GM18909 (cell line): ENCODE measurements around the gene TBCEL.
"Not testable (repeated sequence)": the region's sequence is repeated elsewhere in the genome, so short reads cannot be mapped to it uniquely, and the experiment has no call there.

Source experiments
- ATAC-seq: cut with Tn5 transposase; IDR thresholded peaks from one replicate; pipeline ENCODE4 v1.9.1; 2021; ENCODE audit warnings: mild to moderate bottlenecking; ENCODE audit not compliant: unreplicated experiment, poor library complexity

The TBCEL gene

DNA sequence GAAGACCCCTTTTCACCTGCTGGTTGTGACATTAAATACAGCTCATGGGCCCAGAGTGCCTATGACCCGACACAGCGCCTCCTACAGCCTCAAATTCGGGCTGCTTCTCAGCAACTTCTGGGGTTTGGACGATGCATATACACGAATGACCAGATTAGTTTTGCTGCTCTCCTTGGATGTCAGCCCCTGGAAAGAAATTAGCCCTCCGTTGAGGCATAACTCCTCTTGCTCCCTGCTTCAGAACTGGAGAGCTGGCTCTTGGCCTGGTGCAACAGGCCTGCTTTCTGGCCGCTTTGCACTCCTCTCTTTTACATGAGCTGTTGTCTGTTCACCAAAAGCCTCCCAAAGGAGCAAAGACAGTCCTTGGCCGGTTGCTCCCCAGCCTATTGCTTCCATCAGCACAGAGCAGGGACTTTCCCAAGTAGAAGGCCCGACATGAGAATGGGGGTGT, 80.4 kb downstream of the TBCEL start:
- no peak for ATAC-seq

DNA sequence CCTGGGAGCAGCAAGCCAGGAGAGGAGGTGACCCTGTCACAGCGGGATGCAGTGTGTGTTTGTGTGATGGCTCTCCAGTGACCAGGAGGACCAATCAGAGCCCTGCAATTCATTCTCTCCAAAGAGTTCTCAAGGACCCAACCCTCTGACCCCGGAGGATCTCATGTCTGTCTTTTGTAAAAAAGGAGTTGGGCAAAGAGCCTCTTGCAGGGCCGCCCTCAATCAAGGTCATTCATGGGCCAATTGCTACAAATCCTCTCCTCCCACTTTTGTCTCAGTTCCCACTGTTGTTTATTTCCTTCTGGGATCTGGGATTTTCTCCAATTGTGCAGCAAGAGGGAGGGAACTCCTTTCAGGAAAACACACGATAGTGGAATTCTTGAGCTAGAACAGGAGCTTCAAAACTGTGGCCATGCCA, 81.2 kb downstream of the TBCEL start:
- ATAC-seq, result no peak

DNA sequence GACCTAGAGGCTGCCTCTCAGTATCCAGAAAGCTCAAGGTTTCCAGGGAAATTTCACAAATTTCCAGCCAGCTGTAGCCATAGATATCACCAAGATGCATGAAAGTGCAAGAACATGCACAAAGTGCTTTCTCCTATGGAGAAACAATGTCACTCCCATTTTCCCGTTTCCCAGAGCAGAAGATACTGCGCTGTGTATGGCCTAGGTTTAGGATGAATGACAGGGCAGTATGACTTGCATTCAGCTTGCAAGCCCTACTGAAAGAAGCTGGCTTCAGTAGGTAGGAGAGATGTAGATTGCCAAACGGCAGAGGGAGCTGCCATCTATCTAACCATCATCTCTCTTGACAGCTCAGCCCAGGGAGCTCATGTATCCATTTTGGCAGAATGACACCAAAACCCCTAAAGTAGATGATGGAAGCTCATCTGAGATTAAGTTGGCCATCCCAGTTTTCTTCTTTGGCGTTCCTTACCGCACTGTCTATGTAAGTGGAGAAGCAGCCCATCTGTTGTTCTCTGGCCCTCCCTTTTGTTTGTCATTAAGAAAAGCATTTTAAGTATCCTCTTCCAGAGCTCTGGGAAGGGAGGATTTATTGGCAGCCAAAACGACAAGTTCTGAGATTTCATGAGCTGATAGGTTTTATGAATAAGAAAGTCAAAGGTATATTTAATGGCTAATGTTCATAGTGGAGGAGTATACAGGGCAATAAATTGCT, 81.7 kb downstream of the TBCEL start:
- no peak for ATAC-seq

DNA sequence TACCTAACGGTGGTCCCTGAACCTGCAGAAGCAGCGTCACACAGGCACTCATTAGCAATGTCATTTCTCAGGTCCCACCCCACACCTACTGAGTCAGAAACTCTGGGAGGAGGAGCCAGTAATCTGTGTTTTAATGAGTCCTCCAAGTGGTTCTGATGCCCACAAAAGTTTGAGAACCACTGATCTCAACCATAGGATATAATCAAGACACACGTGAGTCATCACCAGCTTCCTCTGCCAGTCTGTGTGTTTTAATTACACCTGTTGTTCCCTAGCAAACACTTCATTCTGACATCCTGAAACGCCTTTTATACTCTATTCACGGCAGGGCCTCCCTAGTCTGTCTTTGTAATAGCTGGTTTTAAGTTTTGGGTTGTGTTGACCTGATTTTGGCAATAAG, 82.9 kb downstream of the TBCEL start:
- ATAC-seq, result no peak

DNA sequence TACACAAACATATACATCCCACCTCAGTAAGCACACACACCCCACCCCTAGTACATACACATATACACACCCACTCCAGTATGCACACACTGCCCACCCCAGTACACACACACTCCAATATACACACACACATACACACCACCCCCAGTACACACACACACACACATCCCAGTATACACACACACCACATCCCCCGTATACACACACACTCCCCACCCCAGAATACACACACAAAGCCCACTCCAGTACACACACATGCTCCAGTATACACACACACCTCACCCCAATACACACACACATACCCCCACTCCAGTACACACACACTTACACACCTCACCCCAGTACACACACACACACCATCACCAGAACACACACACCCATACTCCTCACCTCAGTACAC, 84.5 kb downstream of the TBCEL start:
- no peak for ATAC-seq

DNA sequence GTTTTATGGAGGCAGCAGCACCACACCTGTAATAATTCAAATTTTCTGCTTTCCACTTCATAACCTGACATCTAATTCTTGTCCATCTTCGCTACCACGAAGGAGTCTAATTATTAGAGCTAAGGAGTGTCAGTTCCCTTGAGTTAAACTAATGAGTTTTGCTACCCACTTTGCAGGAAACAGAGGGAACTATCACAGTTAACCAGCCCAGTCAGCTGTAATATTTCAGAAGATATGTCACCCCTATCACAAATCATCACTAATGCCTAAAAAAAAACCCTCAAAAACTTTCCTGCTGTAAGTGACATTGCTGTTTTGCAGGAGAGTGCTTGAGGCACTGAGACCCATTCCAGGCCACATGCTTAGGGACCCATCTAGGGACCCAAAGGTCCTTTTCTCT, 85.6 kb downstream of the TBCEL start:
- no peak for ATAC-seq

DNA sequence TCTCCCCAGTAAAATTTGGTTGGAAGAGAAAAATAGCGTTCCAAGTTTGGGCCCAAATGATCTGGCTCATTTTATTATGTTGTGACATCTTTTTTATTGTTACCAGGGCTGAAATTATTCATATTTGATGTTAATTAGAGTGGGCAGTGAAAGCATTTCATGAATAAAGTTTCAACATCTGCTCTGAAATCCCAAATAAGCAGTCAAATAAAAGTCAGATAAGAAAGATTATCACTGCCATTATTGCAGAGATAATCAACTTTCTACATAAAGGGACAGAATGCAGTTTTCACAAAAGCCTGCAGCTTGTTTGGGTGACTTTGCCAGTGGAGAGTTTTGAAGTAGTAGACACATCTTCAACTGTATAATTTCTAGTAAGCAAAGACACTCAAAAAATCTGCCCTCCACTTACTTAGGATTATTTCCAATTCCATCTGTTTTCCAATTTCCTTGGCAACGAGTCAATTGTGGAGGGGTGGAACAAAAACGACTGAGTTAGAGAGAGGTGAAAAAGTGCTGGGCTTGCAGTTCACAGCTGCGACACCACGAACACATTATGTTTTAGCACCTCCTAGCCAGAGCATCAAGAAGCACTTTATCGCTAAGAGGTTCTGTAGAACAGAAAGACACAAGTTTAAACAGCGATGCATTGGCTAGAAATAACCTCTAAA, 86.1 kb downstream of the TBCEL start:
- no peak for ATAC-seq

DNA sequence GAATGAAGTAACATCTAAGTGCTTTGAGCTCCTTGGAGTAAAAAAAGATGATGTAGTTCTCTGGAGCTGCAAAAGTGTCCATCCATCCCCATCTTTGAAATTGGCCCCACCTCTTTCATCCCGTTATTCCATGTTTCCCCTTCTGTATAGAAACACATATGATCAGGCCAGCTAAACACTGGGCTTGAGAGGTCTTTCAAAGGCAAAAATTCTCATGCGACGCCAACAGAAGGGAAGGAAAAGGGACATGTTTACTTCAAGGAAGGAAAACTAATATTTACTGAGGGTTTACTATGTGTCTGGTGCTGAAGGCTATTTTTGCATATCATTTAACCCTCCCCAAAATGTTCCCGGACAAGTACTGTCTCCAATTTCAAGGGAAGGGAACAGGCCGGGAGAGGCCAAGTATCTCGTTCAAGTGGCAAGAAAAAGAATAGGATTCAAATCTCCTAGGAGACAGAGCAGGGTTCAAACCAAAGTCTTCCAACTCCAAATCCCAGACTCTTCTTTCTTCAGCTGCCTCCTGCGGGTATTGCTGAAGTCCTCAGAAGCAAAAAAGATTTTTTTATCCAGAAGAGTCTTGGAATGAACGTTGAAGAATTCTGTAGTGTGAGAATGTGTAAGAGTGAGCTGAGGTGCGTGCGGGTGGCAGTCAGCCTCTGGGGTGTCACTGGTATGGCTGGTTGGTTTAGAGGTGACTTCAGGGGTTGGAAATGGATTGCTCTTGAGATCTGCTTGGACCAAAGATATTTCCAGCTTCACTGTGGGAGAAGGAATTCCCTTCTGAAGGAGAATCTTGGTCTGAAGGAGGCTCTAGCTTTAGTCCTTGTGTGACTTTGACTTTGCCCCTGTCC, 87.2 kb downstream of the TBCEL start:
- ATAC-seq, result no peak

DNA sequence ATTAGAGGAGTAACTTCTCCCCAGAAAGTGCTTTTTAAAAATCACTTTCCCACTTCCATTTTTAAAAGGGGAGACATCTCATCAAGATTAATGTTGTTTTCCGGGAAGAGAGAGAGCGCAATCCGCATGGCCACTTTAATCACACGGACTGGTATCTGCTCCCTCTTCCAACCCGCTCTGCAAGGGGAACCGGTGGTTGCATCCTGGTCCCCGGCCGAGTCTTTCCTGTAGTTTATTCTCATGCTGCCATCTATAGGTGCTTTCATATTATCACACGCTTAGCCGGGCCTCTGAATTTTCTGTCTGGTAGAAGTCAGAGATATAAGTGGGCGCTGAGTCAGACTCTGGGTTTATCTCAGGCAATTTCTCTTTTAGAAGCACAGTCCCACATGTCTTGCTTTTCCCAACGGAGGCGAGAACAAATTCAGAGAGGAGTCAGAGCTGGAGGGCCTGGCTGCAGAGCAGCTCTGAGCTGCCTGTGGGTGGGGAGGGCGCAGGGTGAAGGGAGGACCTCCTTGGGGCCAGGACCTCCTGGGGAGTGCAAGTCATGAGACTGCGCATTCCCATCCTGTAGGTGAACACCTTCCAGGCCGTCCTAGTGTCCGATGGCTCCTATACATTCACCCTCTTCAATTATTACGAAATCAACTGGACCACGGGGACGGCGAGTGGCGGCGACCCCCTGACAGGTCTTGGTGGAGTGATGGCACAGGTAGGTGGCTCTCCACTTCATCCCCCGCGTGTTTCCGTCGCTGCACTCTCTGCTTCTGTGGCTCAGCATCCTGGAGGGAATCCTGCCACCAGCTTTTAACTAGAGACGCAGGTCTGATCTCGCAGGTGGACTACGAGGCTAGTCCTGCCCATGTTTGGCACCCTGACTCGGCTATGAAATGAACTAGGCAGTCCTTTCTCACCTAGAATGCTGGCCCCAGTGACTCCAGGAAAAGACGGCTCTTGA, 88.9 kb downstream of the TBCEL start:
- ATAC-seq, result no peak

DNA sequence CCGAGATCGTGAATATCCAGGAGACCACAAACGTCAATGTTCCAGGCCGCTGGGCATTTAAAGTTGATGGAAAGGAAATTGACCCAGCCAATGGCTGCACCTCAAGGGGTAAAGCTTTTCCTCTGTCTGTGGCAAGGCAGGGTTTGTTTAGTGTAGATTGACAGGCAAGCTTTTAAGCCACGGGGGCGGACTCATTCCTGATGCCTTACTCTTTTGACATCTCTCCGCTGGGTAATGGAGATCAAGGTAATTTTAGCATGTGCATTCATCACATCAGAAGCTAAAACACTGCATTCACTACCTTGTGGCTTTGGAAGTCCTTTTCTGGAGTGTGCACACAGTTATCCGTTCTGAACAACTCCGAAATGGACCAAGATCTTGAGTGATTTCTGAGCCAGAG, 89.7 kb downstream of the TBCEL start:
- ATAC-seq, result no peak

DNA sequence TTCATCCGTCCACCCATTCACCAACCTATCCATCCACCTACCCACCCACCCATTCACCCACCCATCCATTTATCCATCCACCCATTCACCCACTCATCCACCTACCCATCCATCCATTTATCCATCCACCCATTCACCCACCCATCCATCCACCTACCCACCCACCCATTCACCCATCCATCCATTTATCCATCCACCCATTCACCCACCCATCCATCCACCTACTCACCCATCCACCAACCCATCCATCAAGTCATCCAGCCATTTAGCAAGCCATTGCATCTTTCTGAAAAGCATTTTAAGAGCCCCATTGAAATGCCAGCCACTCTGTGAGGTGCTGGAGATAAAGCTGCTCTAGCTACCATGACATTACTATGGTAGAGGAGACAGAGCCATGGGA, 91.1 kb downstream of the TBCEL start:
- ATAC-seq, result not testable (repeated sequence)

DNA sequence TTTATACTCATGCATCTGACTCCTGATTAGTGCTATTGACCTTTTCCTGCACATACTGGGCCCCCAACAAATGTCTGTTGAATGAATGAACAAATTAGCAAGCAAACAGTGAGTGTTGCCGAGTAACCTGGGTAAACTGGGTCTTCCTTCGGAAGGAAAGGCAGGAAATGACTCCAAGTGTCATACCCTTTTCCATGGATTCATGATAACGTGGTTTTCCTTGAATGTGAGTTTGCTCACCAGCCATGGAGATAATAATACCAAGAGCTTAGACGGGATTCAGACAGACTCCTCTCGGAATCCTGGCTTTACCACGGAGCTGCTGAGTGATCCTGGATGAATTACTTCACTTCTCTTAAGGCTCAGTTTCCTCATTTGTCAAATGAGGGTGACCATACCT, 93.9 kb downstream of the TBCEL start:
- no peak for ATAC-seq

DNA sequence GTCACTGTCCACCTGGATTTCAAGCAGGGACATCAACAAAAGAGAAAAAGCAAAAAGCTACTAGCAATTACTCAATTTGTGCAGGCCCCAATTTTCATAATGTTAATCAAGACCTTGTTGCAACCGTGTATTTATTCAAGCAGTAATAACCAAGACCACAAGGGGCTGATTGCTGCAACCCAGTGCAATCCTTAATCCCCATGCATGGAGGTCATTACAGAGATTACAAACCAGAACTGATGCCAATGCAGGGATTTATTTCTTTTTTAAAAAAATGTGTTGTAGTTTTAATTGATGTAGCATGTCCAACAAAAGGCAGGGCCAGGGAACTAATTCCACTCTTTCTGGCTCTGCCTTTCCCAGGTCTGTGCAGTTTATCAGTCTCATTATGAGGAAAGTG, 95.5 kb downstream of the TBCEL start:
- no peak for ATAC-seq

DNA sequence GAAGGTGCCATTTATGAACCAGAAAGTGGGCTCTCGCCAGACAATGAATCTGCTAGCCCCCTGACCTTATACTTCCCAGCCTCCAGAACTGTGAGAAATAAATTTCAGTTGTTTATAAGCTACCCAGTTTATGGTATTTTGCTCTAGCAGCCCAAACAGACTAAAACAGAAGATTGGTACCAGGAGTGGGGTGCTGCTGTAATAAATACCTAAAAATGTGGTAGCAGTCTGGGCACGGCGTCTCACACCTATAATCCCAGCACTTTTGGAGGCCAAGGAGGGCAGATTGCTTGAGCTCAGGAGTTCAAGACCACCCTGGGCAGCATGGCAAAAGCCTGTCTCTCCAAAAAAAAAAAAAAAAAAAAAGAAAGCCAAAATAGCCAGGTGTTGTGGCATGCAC, 98.4 kb downstream of the TBCEL start:
- ATAC-seq, result no peak

DNA sequence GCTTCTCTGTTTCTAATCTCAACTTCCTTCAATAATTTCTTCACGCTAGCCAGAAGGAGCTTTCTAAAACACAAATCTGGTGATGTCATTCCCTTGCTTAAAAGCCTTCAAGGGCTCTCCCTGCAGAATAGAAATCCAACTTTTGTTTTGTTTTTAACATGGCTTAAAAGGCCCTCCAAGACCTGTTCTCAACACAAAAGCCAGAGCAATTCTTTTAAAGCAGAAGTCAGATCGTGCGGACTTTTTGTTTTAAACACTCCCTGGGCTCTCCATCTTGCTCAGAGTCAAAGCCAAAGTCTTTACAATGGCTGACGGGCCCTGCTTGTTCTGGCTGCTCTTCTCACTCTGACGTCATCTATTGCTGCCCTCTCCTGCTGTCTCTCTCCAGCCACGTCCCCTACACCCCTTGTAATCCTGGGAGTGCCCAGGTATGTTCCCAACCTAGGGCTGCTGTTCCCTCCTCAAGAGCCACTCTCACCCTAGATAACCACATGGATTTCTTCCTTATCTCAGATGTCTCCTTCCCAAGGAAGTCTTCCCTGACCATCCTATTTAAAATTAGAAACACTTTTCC, 99.7 kb downstream of the TBCEL start:
- ATAC-seq, result no peak

DNA sequence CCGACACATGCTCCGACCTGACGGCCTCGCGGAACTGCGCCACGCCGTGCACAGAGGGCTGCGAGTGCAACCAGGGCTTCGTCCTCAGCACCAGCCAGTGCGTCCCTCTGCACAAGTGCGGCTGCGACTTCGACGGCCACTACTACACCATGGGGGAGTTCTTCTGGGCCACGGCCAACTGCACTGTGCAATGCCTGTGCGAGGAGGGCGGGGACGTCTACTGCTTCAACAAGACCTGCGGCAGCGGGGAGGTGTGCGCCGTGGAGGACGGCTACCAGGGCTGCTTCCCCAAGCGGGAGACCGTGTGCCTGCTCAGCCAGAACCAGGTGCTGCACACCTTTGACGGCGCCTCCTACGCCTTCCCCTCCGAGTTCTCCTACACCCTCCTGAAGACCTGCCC, 103.9 kb downstream of the TBCEL start:
- no peak for ATAC-seq

DNA sequence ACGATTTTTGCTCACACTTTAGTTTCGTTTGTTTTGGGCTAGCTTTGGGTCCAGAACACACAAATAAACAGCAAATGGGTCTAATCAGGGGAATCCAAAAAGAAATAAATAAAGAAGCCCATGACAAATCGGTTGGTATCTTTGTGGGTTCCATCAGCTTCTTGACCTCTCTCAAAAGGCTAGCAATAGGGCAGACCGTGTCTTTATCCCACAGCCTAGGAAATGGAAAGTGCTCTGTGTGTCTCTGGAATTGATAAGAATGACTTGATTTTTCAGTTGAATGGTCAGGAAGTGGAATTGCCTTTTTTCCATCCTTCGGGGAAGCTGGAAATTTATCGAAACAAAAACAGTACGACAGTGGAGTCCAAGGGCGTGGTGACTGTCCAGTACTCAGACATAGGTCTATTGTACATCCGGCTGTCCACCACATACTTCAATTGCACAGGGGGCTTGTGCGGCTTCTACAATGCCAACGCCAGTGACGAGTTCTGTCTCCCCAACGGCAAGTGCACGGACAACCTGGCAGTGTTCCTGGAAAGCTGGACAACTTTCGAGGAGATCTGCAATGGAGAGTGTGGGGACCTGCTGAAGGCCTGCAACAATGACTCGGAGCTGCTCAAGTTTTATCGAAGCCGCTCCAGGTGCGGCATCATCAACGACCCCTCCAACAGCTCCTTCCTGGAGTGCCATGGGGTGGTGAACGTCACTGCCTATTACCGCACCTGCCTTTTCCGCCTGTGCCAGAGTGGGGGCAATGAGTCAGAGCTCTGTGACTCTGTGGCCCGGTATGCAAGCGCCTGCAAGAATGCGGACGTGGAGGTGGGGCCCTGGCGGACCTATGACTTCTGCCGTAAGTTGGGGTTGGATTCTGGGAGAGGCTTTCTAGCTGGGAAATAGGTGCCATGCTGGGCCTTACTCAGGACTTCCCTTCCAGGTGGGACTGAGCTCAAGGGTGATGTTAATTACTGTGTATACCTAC, 105.7 kb downstream of the TBCEL start:
- ATAC-seq, result no peak

DNA sequence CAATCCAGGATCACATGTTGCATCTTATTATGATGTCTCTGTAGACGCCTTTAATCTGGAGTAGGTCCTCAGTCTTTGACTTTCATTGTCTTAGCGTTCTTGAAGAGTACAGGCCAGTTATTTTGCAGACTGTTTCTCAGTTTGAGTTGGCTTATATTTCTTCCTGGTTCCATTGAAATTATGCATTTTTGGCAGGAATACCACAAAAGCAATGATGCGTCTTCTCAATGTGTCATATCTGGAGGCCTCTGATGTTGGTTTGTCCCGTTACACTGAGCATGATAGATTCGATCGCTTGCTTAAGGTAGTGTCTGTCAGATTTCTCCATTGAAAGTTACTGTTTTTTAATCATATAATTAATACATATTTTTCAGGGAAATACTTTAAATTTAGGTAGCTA, 107.8 kb downstream of the TBCEL start:
- no peak for ATAC-seq
